ENCODE results near the gene HDHD5. TPM values are rescaled to one million over a fixed set of nuclear protein-coding genes. Genes with fewer than 3 reads are reported as not detected.

HDHD5 gene
- total and polyA plus RNA-seq, 4 donors = 13.2 to 46.1 (median 35.9) TPM

DNA sequence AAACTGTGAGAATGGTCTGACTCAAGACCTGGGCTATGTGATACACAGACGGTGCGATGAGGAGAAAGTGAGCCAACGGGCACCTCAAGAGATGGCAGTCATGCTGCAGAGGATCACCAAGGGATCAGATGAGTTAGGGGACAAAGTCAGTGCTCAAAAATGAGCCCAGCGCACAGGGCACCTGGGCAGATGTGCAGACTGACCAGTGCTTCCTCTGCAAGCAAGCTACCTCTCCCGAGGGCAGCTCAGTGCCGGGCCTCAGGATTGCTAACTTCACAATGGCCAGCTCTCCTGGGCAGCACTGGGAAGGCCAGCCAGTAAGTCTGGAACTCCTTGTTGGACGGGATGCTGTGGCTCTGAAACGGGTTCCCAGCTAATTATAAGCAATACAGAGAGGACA is 15.3 kb downstream of the HDHD5 start:
- Histone ChIP-seq H3K4me1 (ENCODE audit: control insufficient read depth in 4 of 4, insufficient read depth in 4 of 4, low read length in 3 of 4) (peaks cover 2 to 3% (median 2%) of the 10 kb centered on the region in 4 donors), H3K4me3 (ENCODE audit: low read depth in 1 of 3, low read length in 3 of 3) (no peak overlapping the region), H3K9me3 (ENCODE audit: control insufficient read depth in 4 of 4, low read length in 3 of 4) (no peaks in the 10 kb centered on the region), H3K36me3 (ENCODE audit: control insufficient read depth in 4 of 4, insufficient read depth in 3 of 4, low read depth in 1 of 4, low read length in 3 of 4) (peaks cover 5 to 44% (median 32%) of the 10 kb centered on the region in 4 donors), H3K27ac (ENCODE audit: low read depth in 1 of 2, low read length in 2 of 2) (no peak overlapping the region), H3K9ac (ENCODE audit: low read depth in 1 of 2, low read length in 2 of 2) (no peak overlapping the region), H3K27me3 (ENCODE audit: control insufficient read depth in 4 of 4, insufficient read depth in 4 of 4, low read length in 3 of 4) (no peaks in the 10 kb centered on the region)
- DNase-seq (ENCODE audit: low spot score) = no peak
- TF ChIP-seq YY1 (IDR thresholded peaks at IDR 0.05) = no peak
- TF ChIP-seq JUND (IDR thresholded peaks at IDR 0.05) = no peak
- no peak for TF ChIP-seq FOXA1 (IDR thresholded peaks at IDR 0.05)
- TF ChIP-seq RAD21 (IDR thresholded peaks at IDR 0.05) = no peak
- no peak for TF ChIP-seq EGR1 (IDR thresholded peaks at IDR 0.05; ENCODE audit: low read depth in 2 of 2)
- TF ChIP-seq, protein P1, sequence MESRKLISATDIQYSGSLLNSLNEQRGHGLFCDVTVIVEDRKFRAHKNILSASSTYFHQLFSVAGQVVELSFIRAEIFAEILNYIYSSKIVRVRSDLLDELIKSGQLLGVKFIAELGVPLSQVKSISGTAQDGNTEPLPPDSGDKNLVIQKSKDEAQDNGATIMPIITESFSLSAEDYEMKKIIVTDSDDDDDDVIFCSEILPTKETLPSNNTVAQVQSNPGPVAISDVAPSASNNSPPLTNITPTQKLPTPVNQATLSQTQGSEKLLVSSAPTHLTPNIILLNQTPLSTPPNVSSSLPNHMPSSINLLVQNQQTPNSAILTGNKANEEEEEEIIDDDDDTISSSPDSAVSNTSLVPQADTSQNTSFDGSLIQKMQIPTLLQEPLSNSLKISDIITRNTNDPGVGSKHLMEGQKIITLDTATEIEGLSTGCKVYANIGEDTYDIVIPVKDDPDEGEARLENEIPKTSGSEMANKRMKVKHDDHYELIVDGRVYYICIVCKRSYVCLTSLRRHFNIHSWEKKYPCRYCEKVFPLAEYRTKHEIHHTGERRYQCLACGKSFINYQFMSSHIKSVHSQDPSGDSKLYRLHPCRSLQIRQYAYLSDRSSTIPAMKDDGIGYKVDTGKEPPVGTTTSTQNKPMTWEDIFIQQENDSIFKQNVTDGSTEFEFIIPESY (IDR thresholded peaks at IDR 0.05) = no peak
- no peak for TF ChIP-seq RXRA (IDR thresholded peaks at IDR 0.05)
- TF ChIP-seq HNF4A (conservative IDR thresholded peaks at IDR 0.05) = no peak
- no peak for TF ChIP-seq FOXA2 (IDR thresholded peaks at IDR 0.05)
- TF ChIP-seq NR2F2 (IDR thresholded peaks at IDR 0.05) = no peak
- TF ChIP-seq, protein P2, sequence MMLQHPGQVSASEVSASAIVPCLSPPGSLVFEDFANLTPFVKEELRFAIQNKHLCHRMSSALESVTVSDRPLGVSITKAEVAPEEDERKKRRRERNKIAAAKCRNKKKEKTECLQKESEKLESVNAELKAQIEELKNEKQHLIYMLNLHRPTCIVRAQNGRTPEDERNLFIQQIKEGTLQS (IDR thresholded peaks at IDR 0.05) = no peak
- TF ChIP-seq, protein P3, sequence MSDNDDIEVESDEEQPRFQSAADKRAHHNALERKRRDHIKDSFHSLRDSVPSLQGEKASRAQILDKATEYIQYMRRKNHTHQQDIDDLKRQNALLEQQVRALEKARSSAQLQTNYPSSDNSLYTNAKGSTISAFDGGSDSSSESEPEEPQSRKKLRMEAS (IDR thresholded peaks at IDR 0.05) = no peak
- TF ChIP-seq GABPA (IDR thresholded peaks at IDR 0.05 in 1 of 2, conservative IDR thresholded peaks at IDR 0.05 in 1 of 2) = no peak
- TF ChIP-seq, protein P4, sequence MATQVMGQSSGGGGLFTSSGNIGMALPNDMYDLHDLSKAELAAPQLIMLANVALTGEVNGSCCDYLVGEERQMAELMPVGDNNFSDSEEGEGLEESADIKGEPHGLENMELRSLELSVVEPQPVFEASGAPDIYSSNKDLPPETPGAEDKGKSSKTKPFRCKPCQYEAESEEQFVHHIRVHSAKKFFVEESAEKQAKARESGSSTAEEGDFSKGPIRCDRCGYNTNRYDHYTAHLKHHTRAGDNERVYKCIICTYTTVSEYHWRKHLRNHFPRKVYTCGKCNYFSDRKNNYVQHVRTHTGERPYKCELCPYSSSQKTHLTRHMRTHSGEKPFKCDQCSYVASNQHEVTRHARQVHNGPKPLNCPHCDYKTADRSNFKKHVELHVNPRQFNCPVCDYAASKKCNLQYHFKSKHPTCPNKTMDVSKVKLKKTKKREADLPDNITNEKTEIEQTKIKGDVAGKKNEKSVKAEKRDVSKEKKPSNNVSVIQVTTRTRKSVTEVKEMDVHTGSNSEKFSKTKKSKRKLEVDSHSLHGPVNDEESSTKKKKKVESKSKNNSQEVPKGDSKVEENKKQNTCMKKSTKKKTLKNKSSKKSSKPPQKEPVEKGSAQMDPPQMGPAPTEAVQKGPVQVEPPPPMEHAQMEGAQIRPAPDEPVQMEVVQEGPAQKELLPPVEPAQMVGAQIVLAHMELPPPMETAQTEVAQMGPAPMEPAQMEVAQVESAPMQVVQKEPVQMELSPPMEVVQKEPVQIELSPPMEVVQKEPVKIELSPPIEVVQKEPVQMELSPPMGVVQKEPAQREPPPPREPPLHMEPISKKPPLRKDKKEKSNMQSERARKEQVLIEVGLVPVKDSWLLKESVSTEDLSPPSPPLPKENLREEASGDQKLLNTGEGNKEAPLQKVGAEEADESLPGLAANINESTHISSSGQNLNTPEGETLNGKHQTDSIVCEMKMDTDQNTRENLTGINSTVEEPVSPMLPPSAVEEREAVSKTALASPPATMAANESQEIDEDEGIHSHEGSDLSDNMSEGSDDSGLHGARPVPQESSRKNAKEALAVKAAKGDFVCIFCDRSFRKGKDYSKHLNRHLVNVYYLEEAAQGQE (IDR thresholded peaks at IDR 0.05) = no peak
- no peak for TF ChIP-seq TAF1 (conservative IDR thresholded peaks at IDR 0.05)
- TF ChIP-seq, protein P5, sequence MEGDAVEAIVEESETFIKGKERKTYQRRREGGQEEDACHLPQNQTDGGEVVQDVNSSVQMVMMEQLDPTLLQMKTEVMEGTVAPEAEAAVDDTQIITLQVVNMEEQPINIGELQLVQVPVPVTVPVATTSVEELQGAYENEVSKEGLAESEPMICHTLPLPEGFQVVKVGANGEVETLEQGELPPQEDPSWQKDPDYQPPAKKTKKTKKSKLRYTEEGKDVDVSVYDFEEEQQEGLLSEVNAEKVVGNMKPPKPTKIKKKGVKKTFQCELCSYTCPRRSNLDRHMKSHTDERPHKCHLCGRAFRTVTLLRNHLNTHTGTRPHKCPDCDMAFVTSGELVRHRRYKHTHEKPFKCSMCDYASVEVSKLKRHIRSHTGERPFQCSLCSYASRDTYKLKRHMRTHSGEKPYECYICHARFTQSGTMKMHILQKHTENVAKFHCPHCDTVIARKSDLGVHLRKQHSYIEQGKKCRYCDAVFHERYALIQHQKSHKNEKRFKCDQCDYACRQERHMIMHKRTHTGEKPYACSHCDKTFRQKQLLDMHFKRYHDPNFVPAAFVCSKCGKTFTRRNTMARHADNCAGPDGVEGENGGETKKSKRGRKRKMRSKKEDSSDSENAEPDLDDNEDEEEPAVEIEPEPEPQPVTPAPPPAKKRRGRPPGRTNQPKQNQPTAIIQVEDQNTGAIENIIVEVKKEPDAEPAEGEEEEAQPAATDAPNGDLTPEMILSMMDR (IDR thresholded peaks at IDR 0.05; ENCODE audit: low read depth, low read length, missing input control) = no peak
- no peak for TF ChIP-seq SP1 (IDR thresholded peaks at IDR 0.05)
- 92% methylated on average over 8 of the region's 8 CpGs for WGBS

Data from liver (tissue), 9 donors.